Retinal pigment epithelial cell (primary cell): Measurements from ENCODE around the gene SPATS2L.

Experiments used
- DNase-seq: peaks from one replicate; pipeline ENCODE4 v3.0.0-alpha.2; 2010; ENCODE audit warnings: low read depth
- H3K4me3 ChIP-seq: 2 replicates; pipeline ENCODE4 v1.5.1; 2011; ENCODE audit warnings: mild to moderate bottlenecking, low read length, control low read depth, moderate library complexity
- CTCF ChIP-seq: conservative IDR thresholded peaks from 2 replicates; pipeline ENCODE4 v1.5.1; 2011; ENCODE audit warnings: low read depth, low read length, control low read depth, inconsistent platforms

Gene SPATS2L

GRCh38 chr2:200383380-200384110 lies 77.1 kb downstream of the SPATS2L start:
- DNase-seq = no peak
- no peak for TF ChIP-seq CTCF
- H3K4me3 ChIP-seq = no peak overlapping the region

DNA sequence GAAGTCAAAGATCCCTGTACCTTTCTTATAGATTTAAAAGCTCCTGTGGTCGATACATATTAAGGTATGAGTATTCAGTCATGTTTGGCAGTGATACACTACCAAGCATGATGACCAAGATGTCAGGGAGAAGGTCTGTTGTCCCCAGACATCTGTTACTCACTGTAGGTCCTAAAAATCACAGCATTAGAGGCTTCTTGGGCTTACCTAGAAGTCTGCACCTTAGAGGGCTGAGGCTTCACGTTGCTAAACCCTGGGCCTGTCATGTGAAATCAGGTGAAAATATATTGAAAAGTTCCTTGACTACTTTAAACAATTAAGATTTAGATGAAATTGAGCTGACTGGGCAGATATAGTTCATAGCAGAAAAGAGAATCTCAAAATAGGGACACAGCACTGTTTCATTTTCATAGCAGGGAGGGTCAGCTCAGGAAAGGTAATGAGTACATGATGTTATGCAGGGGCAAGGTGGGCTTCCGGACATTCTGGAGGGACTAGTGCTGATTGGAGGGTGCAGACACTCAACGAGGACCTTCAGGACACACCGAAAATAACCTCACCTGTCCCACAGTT lies 78.7 kb downstream of the SPATS2L start:
- no peak overlapping the region for H3K4me3 ChIP-seq
- no peak for TF ChIP-seq CTCF
- no peak for DNase-seq

DNA sequence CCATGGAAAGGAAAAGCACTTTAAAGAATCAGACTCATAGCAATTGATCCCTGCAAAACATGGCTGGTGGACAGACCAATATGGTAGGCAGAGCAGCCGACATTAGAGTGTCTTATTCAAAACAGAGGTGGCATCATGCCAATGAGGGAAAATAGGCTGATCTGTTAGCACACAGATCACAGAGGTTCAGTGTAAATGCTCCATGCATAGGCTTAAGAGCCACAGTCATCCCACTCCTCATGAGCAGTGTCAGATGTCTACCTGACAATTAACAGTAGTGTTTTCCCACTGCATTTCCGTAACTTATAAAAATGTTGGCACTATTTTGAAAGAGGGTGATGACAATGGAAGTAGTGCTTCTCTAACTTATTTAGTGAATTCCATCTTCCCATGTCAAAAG lies 86.7 kb downstream of the SPATS2L start:
- DNase-seq = no peak
- no peak for TF ChIP-seq CTCF
- no peak overlapping the region for H3K4me3 ChIP-seq

- no peak for DNase-seq
- no peak overlapping the region for H3K4me3 ChIP-seq
- TF ChIP-seq CTCF = no peak
Observed at GRCh38 chr2:200394045-200394444, 87.6 kb downstream of the SPATS2L start.

DNA sequence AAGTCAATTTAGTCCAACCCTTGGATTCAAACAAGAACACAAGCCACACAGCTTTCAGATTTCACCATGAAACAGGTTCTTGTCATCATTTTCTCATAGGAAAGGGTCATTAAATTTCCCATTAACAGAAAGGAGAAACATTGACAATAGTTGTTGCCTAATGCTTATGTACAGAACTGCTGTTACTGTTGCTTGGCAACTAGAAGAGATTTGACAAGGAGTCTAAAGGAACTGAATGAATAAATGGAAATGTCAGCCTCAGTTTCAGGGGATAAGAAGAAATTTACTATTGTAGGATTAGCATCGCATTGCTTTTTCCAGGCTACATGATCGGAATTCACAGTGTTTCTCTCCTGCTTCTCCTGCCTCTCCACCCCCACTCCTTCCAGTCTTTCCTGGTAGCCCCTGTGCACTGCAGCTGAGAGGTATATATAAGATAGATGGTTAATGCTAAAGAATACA lies 90.3 kb downstream of the SPATS2L start:
- TF ChIP-seq CTCF = no peak
- no peak overlapping the region for H3K4me3 ChIP-seq
- no peak for DNase-seq

DNA sequence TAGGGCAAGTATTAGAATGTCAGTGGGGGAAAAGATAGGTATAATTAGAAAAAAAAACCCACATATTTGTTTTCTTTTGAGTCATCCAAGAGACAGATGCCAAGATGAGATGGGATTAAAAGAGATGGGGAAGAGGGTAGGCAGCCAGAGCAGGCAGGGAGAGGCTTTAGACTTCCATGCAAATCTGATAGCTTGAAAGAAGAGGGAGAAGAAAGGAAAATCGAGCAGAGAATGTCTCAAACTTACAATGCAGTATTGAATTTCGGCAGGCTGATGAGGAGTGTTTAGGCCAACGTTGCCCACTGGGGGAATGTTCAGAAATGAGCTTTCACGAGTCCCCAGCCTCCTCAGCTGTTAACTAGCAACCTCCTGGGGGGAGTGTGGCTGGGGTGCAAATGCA lies 91.3 kb downstream of the SPATS2L start:
- H3K4me3 ChIP-seq = no peak overlapping the region
- no peak for TF ChIP-seq CTCF
- DNase-seq = no peak

DNA sequence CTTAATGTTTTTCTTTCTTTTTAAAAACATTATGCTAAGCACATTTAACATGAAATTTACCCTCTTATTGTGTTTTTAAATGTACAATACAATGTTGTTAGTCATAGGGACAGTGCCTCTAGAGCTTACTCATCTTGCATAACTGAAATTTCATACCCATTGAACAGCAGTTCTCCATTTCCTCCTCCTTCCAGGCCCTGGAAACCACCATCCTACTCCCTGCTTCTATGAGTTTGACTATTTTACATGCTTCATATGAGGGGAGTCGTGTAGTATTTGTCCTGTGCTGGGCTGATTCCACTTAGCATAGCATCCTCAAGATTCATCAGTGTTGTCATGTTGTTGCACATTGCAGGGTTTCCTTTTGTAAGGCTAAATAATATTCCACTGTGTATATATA lies 92.6 kb downstream of the SPATS2L start:
- no peak overlapping the region for H3K4me3 ChIP-seq
- TF ChIP-seq CTCF = no peak
- no peak for DNase-seq
